ENCODE data around the gene FGGY. TPM values are rescaled to one million over a fixed set of nuclear protein-coding genes. Genes with fewer than 3 reads are reported as not detected.

Gene FGGY, protein sequence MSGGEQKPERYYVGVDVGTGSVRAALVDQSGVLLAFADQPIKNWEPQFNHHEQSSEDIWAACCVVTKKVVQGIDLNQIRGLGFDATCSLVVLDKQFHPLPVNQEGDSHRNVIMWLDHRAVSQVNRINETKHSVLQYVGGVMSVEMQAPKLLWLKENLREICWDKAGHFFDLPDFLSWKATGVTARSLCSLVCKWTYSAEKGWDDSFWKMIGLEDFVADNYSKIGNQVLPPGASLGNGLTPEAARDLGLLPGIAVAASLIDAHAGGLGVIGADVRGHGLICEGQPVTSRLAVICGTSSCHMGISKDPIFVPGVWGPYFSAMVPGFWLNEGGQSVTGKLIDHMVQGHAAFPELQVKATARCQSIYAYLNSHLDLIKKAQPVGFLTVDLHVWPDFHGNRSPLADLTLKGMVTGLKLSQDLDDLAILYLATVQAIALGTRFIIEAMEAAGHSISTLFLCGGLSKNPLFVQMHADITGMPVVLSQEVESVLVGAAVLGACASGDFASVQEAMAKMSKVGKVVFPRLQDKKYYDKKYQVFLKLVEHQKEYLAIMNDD
- total RNA-seq, result 8.3 and 15.7 TPM in 2 replicates

DNA sequence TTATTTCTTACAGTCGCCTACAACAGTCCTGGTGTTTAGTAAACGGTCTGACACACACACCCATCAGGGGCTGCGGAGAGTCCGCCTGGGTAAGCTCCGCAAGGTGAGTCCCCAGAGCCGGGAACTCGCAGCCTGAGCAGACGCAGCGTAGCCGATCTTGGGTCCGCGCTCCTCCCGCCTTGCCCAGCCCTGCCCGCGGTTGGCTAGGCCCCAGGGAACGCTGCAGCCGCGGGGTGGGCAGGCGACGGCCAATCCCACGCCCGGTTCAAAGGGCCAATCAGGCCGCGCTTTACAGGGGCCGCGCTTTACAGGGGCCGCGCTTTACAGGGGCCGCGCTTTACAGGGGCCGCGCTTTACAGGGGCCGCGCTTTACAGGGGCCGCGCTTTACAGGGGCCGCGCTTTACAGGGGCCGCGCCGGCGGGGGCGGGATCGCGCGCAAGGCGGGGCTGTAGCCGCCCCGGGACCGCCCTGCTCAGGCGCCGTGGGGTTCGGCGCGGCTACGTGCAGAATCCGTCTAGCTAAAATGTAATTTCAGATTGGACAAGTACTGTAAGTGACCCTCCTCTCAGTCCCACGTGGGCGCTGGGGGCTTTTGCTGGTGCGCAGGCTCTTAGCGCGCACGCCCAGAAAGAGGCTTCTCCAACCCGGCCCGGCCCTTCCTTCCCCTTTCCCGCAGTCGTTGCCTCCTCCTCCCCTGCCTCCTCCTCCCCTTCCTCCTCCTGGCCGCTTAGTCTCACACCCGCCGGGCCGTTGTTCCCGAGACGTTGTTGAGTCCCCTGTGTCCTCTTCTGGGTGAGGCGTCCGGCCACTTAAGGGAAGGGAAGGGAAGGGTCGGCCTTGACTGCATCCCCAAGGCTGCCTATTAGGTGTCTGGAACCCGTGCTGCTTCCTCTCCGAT, at the start of gene FGGY:
Gene FGGY, plus strand, starts transcription at position 737 of the 899 bp plus-strand sequence. CDS start 24,456 bp downstream, outside the sequence.

All from bladder microvascular endothelial cell (primary cell).